ENCODE data around the gene PPP1R14C.

The PPP1R14C gene

GRCh38 chr6:150230832-150231524 lies 88.1 kb downstream of the PPP1R14C start:
- no peak for DNase-seq (ENCODE audit: low read depth)
- H3K4me3 ChIP-seq (ENCODE audit: control insufficient read depth, low read depth, low read length), result no peak overlapping the region
- no peak for TF ChIP-seq CTCF (IDR thresholded peaks at IDR 0.05; ENCODE audit: control insufficient read depth, insufficient read depth, low read depth, low read length, missing control alignments)

GRCh38 chr6:150231525-150231850 lies 88.6 kb downstream of the PPP1R14C start:
- no peak overlapping the region for H3K4me3 ChIP-seq (ENCODE audit: control insufficient read depth, low read depth, low read length)
- TF ChIP-seq CTCF (IDR thresholded peaks at IDR 0.05; ENCODE audit: control insufficient read depth, insufficient read depth, low read depth, low read length, missing control alignments), result no peak
- DNase-seq (ENCODE audit: low read depth), result no peak

GRCh38 chr6:150233843-150234269 lies 91.0 kb downstream of the PPP1R14C start:
- no peak for TF ChIP-seq CTCF (IDR thresholded peaks at IDR 0.05; ENCODE audit: control insufficient read depth, insufficient read depth, low read depth, low read length, missing control alignments)
- no peak for DNase-seq (ENCODE audit: low read depth)
- H3K4me3 ChIP-seq (ENCODE audit: control insufficient read depth, low read depth, low read length), result no peak overlapping the region

- no peak for TF ChIP-seq CTCF (IDR thresholded peaks at IDR 0.05; ENCODE audit: control insufficient read depth, insufficient read depth, low read depth, low read length, missing control alignments)
- no peak for DNase-seq (ENCODE audit: low read depth)
- no peak overlapping the region for H3K4me3 ChIP-seq (ENCODE audit: control insufficient read depth, low read depth, low read length)
Observed at GRCh38 chr6:150235218-150235617, 92.4 kb downstream of the PPP1R14C start.

GRCh38 chr6:150236114-150236513 lies 93.3 kb downstream of the PPP1R14C start:
- no peak overlapping the region for H3K4me3 ChIP-seq (ENCODE audit: control insufficient read depth, low read depth, low read length)
- TF ChIP-seq CTCF (IDR thresholded peaks at IDR 0.05; ENCODE audit: control insufficient read depth, insufficient read depth, low read depth, low read length, missing control alignments), result no peak
- no peak for DNase-seq (ENCODE audit: low read depth)

GRCh38 chr6:150236544-150236943 lies 93.7 kb downstream of the PPP1R14C start:
- TF ChIP-seq CTCF (IDR thresholded peaks at IDR 0.05; ENCODE audit: control insufficient read depth, insufficient read depth, low read depth, low read length, missing control alignments), result no peak
- H3K4me3 ChIP-seq (ENCODE audit: control insufficient read depth, low read depth, low read length), result no peak overlapping the region
- DNase-seq (ENCODE audit: low read depth), result no peak
